Mucosa of rectum (tissue), 2 donors: ENCODE results near the gene PHACTR4.
"Not testable (repeated sequence)": the region's sequence is repeated elsewhere in the genome, so short reads cannot be mapped to it uniquely, and the experiment has no call there.

Source experiments
- H3K27ac ChIP-seq, 2 donors: one replicate each; pipeline ENCODE4 v1.7.0; 2013; ENCODE audit warnings: inconsistent platforms in 2 of 2, low read depth in 2 of 2, low read length in 2 of 2
- H3K27me3 ChIP-seq, 2 donors: one replicate each; pipeline ENCODE4 v1.7.0; 2013; ENCODE audit warnings: low read length in 2 of 2; ENCODE audit not compliant: control insufficient read depth in 2 of 2, insufficient read depth in 2 of 2
- H3K36me3 ChIP-seq, 2 donors: one replicate each; pipeline ENCODE4 v1.7.0; 2013; ENCODE audit warnings: low read length in 2 of 2; ENCODE audit not compliant: control insufficient read depth in 2 of 2, insufficient read depth in 2 of 2
- H3K4me1 ChIP-seq, 2 donors: one replicate each; pipeline ENCODE4 v1.7.0; 2013; ENCODE audit warnings: low read length in 2 of 2, mild to moderate bottlenecking in 1 of 2; ENCODE audit not compliant: control insufficient read depth in 2 of 2, insufficient read depth in 2 of 2
- H3K4me3 ChIP-seq, 2 donors: one replicate each; pipeline ENCODE4 v1.7.0; 2013; ENCODE audit warnings: low read length in 2 of 2
- H3K9ac ChIP-seq, 2 donors: one replicate each; pipeline ENCODE4 v1.7.0; 2013; ENCODE audit warnings: low read length in 2 of 2, low read depth in 1 of 2, mild to moderate bottlenecking in 1 of 2
- H3K9me3 ChIP-seq, 2 donors: one replicate each; pipeline ENCODE4 v1.7.0; 2013; ENCODE audit warnings: low read length in 2 of 2; ENCODE audit not compliant: control insufficient read depth in 2 of 2
- donor health status: healthy.
- donor health status: Normal muscosa, but diverticular disease.

PHACTR4 gene

DNA sequence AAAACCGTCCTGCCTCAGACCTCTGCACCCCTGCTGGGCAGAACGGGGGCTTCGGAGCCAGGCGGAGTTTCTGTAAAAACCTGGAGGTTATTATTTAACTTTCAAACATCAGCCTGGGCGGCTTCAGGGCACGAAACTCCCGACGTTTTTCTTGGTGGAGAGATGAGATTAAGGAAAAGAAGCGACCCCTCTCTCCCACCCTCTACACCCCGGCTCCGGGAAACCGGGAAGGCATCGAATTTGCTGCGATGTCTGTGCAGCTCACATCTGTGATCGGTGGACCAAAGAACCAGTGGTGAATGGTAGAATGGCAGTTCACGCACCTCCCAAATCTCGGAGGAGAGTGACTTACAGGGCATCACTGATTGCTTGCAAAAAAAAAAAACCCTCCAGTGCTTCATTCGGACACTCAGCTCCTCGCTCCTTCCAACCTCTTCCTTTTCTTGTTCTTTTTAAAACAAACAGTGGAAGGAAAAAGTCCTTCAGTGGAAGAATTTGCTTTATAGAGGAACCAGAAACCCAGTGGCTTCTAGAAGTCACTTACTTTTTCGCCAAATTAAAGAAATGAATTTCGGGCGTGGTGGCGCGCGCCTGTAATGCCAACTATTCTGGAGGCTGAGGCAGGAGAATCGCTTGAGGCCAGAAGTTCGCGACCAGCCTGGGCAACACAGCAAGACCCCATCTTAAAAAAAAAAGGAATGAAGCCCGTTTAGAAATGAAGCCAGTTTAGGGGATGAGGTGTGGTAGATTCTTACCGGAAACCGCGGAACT lies 884 bp downstream of the PHACTR4 start:
- Histone ChIP-seq H3K27me3 (no peaks in the 10 kb centered on the region), H3K27ac (peak overlapping the region; percentile 92 to 96), H3K9me3 (no peaks in the 10 kb centered on the region), H3K4me3 (peak overlapping the region; percentile 82 to 84), H3K36me3 (no peaks in the 10 kb centered on the region), H3K9ac (peak overlapping the region; percentile 81 to 88), H3K4me1 (peaks cover 9 to 10% of the 10 kb centered on the region in 2 donors)

DNA sequence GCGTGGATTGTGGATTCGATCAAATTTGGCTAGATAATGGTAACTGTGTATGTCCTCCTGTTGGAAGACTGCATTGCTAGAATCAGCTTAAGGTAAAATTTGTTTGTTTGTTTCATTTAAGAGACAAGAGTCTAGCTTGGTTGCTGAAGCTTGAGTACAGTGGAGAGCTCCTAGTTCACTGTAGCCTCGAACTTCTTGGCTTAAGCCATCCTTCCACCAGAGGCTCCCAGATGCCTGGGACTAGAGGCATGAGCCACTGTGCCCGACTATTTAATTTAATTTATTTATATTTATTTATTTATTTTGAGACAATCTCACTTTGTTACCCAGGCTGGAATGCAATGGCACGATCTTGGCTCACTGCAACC lies 1.5 kb downstream of the PHACTR4 start:
- Histone ChIP-seq H3K4me3 (peak overlapping the region in 1 of 2 donors; percentile 82), H3K27me3 (no peaks in the 10 kb centered on the region), H3K9me3 (no peaks in the 10 kb centered on the region), H3K36me3 (no peaks in the 10 kb centered on the region), H3K27ac (no peak overlapping the region), H3K4me1 (peaks cover 9 to 10% of the 10 kb centered on the region in 2 donors), H3K9ac (no peak overlapping the region)

GRCh38 chr1:28373450-28373849 lies 3.9 kb downstream of the PHACTR4 start:
- H3K9me3 ChIP-seq, H3K27ac ChIP-seq, H3K4me1 ChIP-seq, H3K27me3 ChIP-seq, H3K36me3 ChIP-seq, H3K9ac ChIP-seq, H3K4me3 ChIP-seq: not testable (repeated sequence)

- peak overlapping the region in 1 of 2 donors; percentile 5 for H3K27ac ChIP-seq
- H3K4me1 ChIP-seq, result peaks cover 1 to 2% of the 10 kb centered on the region in 2 donors
- H3K9ac ChIP-seq, result no peak overlapping the region
- H3K27me3 ChIP-seq, result no peaks in the 10 kb centered on the region
- H3K4me3 ChIP-seq, result no peak overlapping the region
- H3K9me3 ChIP-seq, result no peaks in the 10 kb centered on the region
- peaks cover 0 to 4% of the 10 kb centered on the region in 2 donors for H3K36me3 ChIP-seq
These were observed 4.8 kb downstream of the PHACTR4 start for GRCh38 chr1:28374297-28374696.

DNA sequence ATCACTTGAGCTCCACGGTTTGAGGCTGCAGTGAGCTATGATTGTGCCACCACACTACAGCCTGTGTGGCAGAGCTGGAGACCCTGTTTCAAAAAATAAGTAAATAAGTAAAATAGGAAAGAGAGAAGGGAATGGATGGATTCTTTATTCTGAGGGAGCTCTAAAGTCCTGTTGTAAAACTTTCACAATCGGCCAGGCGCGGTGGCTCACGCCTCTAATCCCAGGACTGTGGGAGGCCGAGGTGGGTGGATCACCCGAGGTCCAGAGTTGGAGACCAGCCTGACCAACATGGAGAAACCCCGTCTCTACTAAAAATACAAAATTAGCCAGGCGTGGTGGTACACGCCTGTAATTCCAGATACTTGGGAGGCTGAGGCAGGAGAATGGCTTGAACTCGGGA lies 6.1 kb downstream of the PHACTR4 start:
- not testable (repeated sequence) for H3K27ac ChIP-seq, H3K4me1 ChIP-seq, H3K9ac ChIP-seq, H3K36me3 ChIP-seq, H3K27me3 ChIP-seq, H3K4me3 ChIP-seq, H3K9me3 ChIP-seq

GRCh38 chr1:28376195-28376594 lies 6.7 kb downstream of the PHACTR4 start:
- H3K4me3 ChIP-seq, H3K27me3 ChIP-seq, H3K9me3 ChIP-seq, H3K36me3 ChIP-seq, H3K9ac ChIP-seq, H3K4me1 ChIP-seq, H3K27ac ChIP-seq: not testable (repeated sequence)

DNA sequence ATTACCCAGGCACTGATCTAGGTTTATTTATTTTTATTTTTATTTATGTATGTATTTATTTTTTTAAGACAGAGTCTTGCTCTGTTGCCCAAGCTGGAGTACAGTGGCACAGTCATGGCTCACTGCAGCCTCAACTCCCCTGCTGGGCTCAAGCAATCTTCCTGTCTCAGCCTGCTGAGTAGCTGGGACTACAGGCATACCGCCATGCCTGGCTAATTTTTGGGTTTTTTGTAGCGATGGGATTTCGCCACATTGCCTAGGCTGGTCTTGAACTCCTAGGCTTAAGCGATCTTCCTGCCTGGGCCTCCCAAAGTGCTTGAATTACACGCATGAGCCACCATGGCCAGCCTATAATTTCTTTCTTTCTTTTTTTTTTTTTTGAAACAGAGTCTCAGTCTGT lies 9.4 kb downstream of the PHACTR4 start:
- H3K27ac ChIP-seq, result no peak overlapping the region
- no peaks in the 10 kb centered on the region for H3K9me3 ChIP-seq
- no peak overlapping the region for H3K9ac ChIP-seq
- H3K4me3 ChIP-seq, result no peak overlapping the region
- H3K27me3 ChIP-seq, result no peaks in the 10 kb centered on the region
- H3K4me1 ChIP-seq, result no peaks in the 10 kb centered on the region
- peaks cover 0 to 4% of the 10 kb centered on the region in 2 donors for H3K36me3 ChIP-seq

DNA sequence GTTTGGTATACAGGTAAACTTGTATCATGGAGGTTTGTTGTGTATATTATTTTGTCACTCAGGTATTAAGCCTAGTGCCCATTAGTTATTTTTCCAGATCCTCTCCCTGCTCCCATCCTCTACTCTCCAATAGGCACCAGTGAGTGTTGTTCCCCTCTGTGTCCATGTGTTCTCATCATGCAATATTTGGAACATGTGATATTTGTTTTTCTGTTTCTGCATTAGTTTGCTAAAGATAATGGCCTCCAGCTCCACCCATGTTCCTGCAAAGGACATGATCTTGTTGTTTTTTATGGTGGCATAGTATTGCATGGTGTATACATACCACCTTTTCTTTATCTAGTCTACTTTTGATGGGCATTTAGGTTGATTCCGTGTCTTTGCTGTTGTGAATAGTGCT lies 10.9 kb downstream of the PHACTR4 start:
- Histone ChIP-seq H3K9ac (no peak overlapping the region), H3K9me3 (no peaks in the 10 kb centered on the region), H3K36me3 (peaks cover 0 to 4% of the 10 kb centered on the region in 2 donors), H3K4me1 (no peaks in the 10 kb centered on the region), H3K27me3 (no peaks in the 10 kb centered on the region), H3K4me3 (no peak overlapping the region), H3K27ac (no peak overlapping the region)

GRCh38 chr1:28383785-28384184 lies 14.2 kb downstream of the PHACTR4 start:
- H3K36me3 ChIP-seq, H3K4me3 ChIP-seq, H3K9ac ChIP-seq, H3K27me3 ChIP-seq, H3K27ac ChIP-seq, H3K9me3 ChIP-seq, H3K4me1 ChIP-seq: not testable (repeated sequence)

GRCh38 chr1:28392027-28392652 lies 22.6 kb downstream of the PHACTR4 start:
- no peaks in the 10 kb centered on the region for H3K36me3 ChIP-seq
- H3K27me3 ChIP-seq, result no peaks in the 10 kb centered on the region
- no peak overlapping the region for H3K4me3 ChIP-seq
- H3K4me1 ChIP-seq, result no peaks in the 10 kb centered on the region
- no peaks in the 10 kb centered on the region for H3K9me3 ChIP-seq
- no peak overlapping the region for H3K27ac ChIP-seq
- H3K9ac ChIP-seq, result no peak overlapping the region
